ENCODE results near the gene ARHGAP4. TPM values are rescaled to one million over a fixed set of nuclear protein-coding genes. Genes with fewer than 3 reads are reported as not detected.

The ARHGAP4 gene
- total and polyA plus RNA-seq, 10 of the 15 experiments (the other 5 are each of a cell fraction or from before 2014, with no cell fraction given) = 0.71 to 120 (median 44.3) TPM

GRCh38 chrX:153961292-153961691, 35.2 kb upstream of the ARHGAP4 start:
- Histone ChIP-seq H3K27me3 (replicated peaks in 1 of 2; ENCODE audit: control insufficient read depth in 2 of 2, insufficient read depth in 2 of 2, low read length in 1 of 2) (no peaks in the 10 kb centered on the region), H3K27ac (ENCODE audit: control insufficient read depth, insufficient read depth) (no peak overlapping the region), H3K4me2 (ENCODE audit: control insufficient read depth, insufficient read depth) (no peak overlapping the region), H2AFZ (ENCODE audit: control insufficient read depth, low read depth, low read length) (no peak overlapping the region), H3K4me3 (no peak overlapping the region), H3K79me2 (ENCODE audit: control insufficient read depth, insufficient read depth, low read length) (peaks cover 20% of the 10 kb centered on the region), H3K9ac (ENCODE audit: control insufficient read depth, insufficient read depth, low read length) (no peak overlapping the region), H3K36me3 (ENCODE audit: control insufficient read depth in 2 of 2, insufficient read depth in 2 of 2, low read length in 1 of 2) (peaks cover 17 to 65% of the 10 kb centered on the region in 2 experiments), H3K4me1 (ENCODE audit: control insufficient read depth, insufficient read depth, low read length) (no peaks in the 10 kb centered on the region), H4K20me1 (ENCODE audit: control insufficient read depth, insufficient read depth) (no peaks in the 10 kb centered on the region; the same call in 1 of the 2 replicates), H3K9me3 (replicated peaks; ENCODE audit: control insufficient read depth, insufficient read depth, low read length) (no peaks in the 10 kb centered on the region)
- in situ Hi-C loops (cut with MboI) = loop anchor here (5.0 to 10.0 kb wide), 2 partner anchors 199 to 1006 kb away; partner anchors contain the start of gene PLXNB3
- RAD21 ChIA-PET (ENCODE audit: unreplicated experiment) = no interaction called here
- TF ChIP-seq PML (IDR thresholded peaks at IDR 0.05; ENCODE audit: low read length) (no peak), ZNF687 (IDR thresholded peaks at IDR 0.05) (no peak), RFX5 (IDR thresholded peaks at IDR 0.05; ENCODE audit: low read depth, low read length) (no peak), BCL11A (IDR thresholded peaks at IDR 0.05; ENCODE audit: low read depth, low read length) (no peak), RCOR1 (conservative IDR thresholded peaks at IDR 0.05; ENCODE audit: low read depth, low read length) (no peak), CHD4 (IDR thresholded peaks at IDR 0.05) (no peak), CEBPB (IDR thresholded peaks at IDR 0.05; ENCODE audit: borderline replicate concordance in 1 of 2, low read depth in 2 of 2, low read length in 2 of 2) (no peak)
- ATAC-seq = no peak
- SMC1A ChIA-PET (ENCODE audit: uncharacterized antibody, unreplicated experiment) = no interaction called here
- DNase-seq (ENCODE audit: low read depth, low spot score) = no peak
- no TSS peak for BruUV-seq (replicated peaks)
- no peak for FAIRE-seq
- intact Hi-C loops (cut with micrococcal nuclease; ENCODE audit: unreplicated experiment) = no loop called here
- 97% methylated on average over 11 of the region's 11 CpGs for WGBS (ENCODE audit: insufficient coverage, insufficient replicate concordance, low lambda C conversion rate, missing lambda C conversion rate)
- POLR2A ChIA-PET = interaction anchor here (1.4 kb wide), 1 partner anchor 9 kb away, joined by 5 read pairs; no protein-coding TSS in a partner anchor
- CTCF ChIA-PET = interaction anchor here (0.8 to 1.6 kb wide), 3 partner anchors 14 to 99 kb away, joined by 3 to 5 read pairs (median 3); no protein-coding TSS in a partner anchor

Measured in GM12878 (cell line).